GM21529 (cell line): ENCODE data around the gene SPG7.

ENCODE experiments used
- ATAC-seq: cut with Tn5 transposase; IDR thresholded peaks from one replicate; pipeline ENCODE4 v1.9.1; 2021; ENCODE audit not compliant: unreplicated experiment

The SPG7 gene

GRCh38 chr16:89510526-89510925 lies 2.3 kb downstream of the SPG7 start:
- ATAC-seq = no peak

- no peak for ATAC-seq
These were observed 3.2 kb downstream of the SPG7 start for GRCh38 chr16:89511374-89511773.

- ATAC-seq = no peak
These were observed 4.2 kb downstream of the SPG7 start for GRCh38 chr16:89512453-89512852.

GRCh38 chr16:89517128-89517527 lies 8.9 kb downstream of the SPG7 start:
- no peak for ATAC-seq

- no peak for ATAC-seq
These were observed 11.7 kb downstream of the SPG7 start for GRCh38 chr16:89519881-89520280.

- no peak for ATAC-seq
These were observed 14.1 kb downstream of the SPG7 start for GRCh38 chr16:89522287-89522686.

GRCh38 chr16:89523680-89524344 lies 15.6 kb downstream of the SPG7 start:
- ATAC-seq = no peak

- no peak for ATAC-seq
These were observed 17.1 kb downstream of the SPG7 start for GRCh38 chr16:89525146-89525913.

GRCh38 chr16:89529097-89529496 lies 20.9 kb downstream of the SPG7 start:
- ATAC-seq = no peak

GRCh38 chr16:89530401-89531381 lies 22.5 kb downstream of the SPG7 start:
- ATAC-seq = no peak

GRCh38 chr16:89531821-89532526 lies 23.8 kb downstream of the SPG7 start:
- ATAC-seq = no peak

GRCh38 chr16:89534252-89534756 lies 26.1 kb downstream of the SPG7 start:
- no peak for ATAC-seq

GRCh38 chr16:89536371-89536770 lies 28.2 kb downstream of the SPG7 start:
- ATAC-seq = no peak

- no peak for ATAC-seq
These were observed 28.8 kb downstream of the SPG7 start for GRCh38 chr16:89536886-89537548.

- ATAC-seq = no peak
These were observed 29.3 kb downstream of the SPG7 start for GRCh38 chr16:89537549-89537925.

- no peak for ATAC-seq
These were observed 30.1 kb downstream of the SPG7 start for GRCh38 chr16:89538286-89538685.

GRCh38 chr16:89540557-89540956 lies 32.4 kb downstream of the SPG7 start:
- ATAC-seq = no peak

- no peak for ATAC-seq
These were observed 33.6 kb downstream of the SPG7 start for GRCh38 chr16:89541792-89542191.

- ATAC-seq = no peak
These were observed 35.9 kb downstream of the SPG7 start for GRCh38 chr16:89544113-89544512.

GRCh38 chr16:89544713-89545043 lies 36.5 kb downstream of the SPG7 start:
- ATAC-seq = no peak
